GM12874 (cell line): ENCODE data around the gene ARL15.

Experiments
- CTCF ChIP-seq: IDR thresholded peaks from 2 replicates; pipeline ENCODE4 v1.5.1; 2011; ENCODE audit warnings: low read depth, mild to moderate bottlenecking, control low read depth, low read length, moderate library complexity; ENCODE audit not compliant: insufficient read depth

Gene ARL15

GRCh38 chr5:54222336-54222735 is 88.0 kb downstream of the ARL15 start:
- no peak for TF ChIP-seq CTCF

- TF ChIP-seq CTCF = no peak
Observed at GRCh38 chr5:54221135-54221534, 89.2 kb downstream of the ARL15 start.

- TF ChIP-seq CTCF = no peak
Observed at GRCh38 chr5:54220230-54221040, 89.9 kb downstream of the ARL15 start.

GRCh38 chr5:54217826-54218503 is 92.4 kb downstream of the ARL15 start:
- peak; percentile 51; the same call in 1 of the 2 replicates for TF ChIP-seq CTCF

- TF ChIP-seq CTCF = no peak
Observed at GRCh38 chr5:54215233-54215736, 95.1 kb downstream of the ARL15 start.

- no peak for TF ChIP-seq CTCF
Observed at GRCh38 chr5:54214722-54215121, 95.7 kb downstream of the ARL15 start.

- TF ChIP-seq CTCF = no peak
Observed at GRCh38 chr5:54212331-54212730, 98.0 kb downstream of the ARL15 start.
